ENCODE results near the gene HDAC4. TPM values are rescaled to one million over a fixed set of nuclear protein-coding genes. Genes with fewer than 3 reads are reported as not detected.

HDAC4 gene
- total RNA-seq, 6 donors from 2014 or later = 16.1 to 108 (median 45.0) TPM

GRCh38 chr2:239304533-239305221 lies 96.1 kb downstream of the HDAC4 start:
- ATAC-seq (ENCODE audit: low FRiP score in 2 of 2) (no peak), DNase-seq (peak; percentile 11 to 24)
- TF ChIP-seq EP300 (IDR thresholded peaks at IDR 0.05) (no peak), CTCF (IDR thresholded peaks at IDR 0.05) (no peak), POLR2A (IDR thresholded peaks at IDR 0.05) (no peak), POLR2AphosphoS5 (IDR thresholded peaks at IDR 0.05) (no peak)
- no peaks in the 10 kb centered on the region for H3K27me3 ChIP-seq
- no peak overlapping the region for H3K27ac ChIP-seq
- H3K9me3 ChIP-seq = no peaks in the 10 kb centered on the region
- H3K4me1 ChIP-seq = peaks cover 8 to 21% (median 12%) of the 10 kb centered on the region in 4 donors
- H3K4me3 ChIP-seq = no peak overlapping the region
- WGBS, 2 donors = 86 to 87% methylated on average over 9 to 16 of the region's 16 CpGs
- no peaks in the 10 kb centered on the region for H3K36me3 ChIP-seq

GRCh38 chr2:239303711-239304532 lies 96.9 kb downstream of the HDAC4 start:
- Histone ChIP-seq H3K4me3 (no peak overlapping the region), H3K4me1 (peaks cover 3 to 15% (median 8%) of the 10 kb centered on the region in 4 donors), H3K9me3 (no peaks in the 10 kb centered on the region), H3K27me3 (no peaks in the 10 kb centered on the region), H3K27ac (peak overlapping the region in 1 of 4 donors; percentile 9), H3K36me3 (no peaks in the 10 kb centered on the region)
- DNase-seq (peak; percentile 19 to 54), ATAC-seq (ENCODE audit: low FRiP score in 2 of 2) (no peak)
- WGBS, 2 donors = 90 to 92% methylated on average over 18 to 21 of the region's 21 CpGs
- no peak for TF ChIP-seq EP300 (IDR thresholded peaks at IDR 0.05)
- TF ChIP-seq POLR2AphosphoS5 (IDR thresholded peaks at IDR 0.05) = no peak
- no peak for TF ChIP-seq POLR2A (IDR thresholded peaks at IDR 0.05)
- TF ChIP-seq CTCF (IDR thresholded peaks at IDR 0.05) = no peak

GRCh38 chr2:239302808-239303557 lies 97.8 kb downstream of the HDAC4 start:
- ATAC-seq (ENCODE audit: low FRiP score in 2 of 2) = peak; percentile 8 to 30
- H3K4me1 ChIP-seq = peaks cover 3 to 13% (median 6%) of the 10 kb centered on the region in 4 donors
- H3K9me3 ChIP-seq = no peaks in the 10 kb centered on the region
- H3K36me3 ChIP-seq = no peaks in the 10 kb centered on the region
- no peak overlapping the region for H3K4me3 ChIP-seq
- H3K27ac ChIP-seq = no peak overlapping the region
- peak; percentile 45 to 77 for DNase-seq
- TF ChIP-seq POLR2A (IDR thresholded peaks at IDR 0.05) = no peak
- no peak for TF ChIP-seq POLR2AphosphoS5 (IDR thresholded peaks at IDR 0.05)
- TF ChIP-seq CTCF (IDR thresholded peaks at IDR 0.05) = no peak
- TF ChIP-seq EP300 (IDR thresholded peaks at IDR 0.05) = no peak
- H3K27me3 ChIP-seq = no peaks in the 10 kb centered on the region
- 81 to 86% methylated on average over 20 to 28 of the region's 28 CpGs for WGBS, 2 donors

GRCh38 chr2:239302083-239302807 lies 98.6 kb downstream of the HDAC4 start:
- Histone ChIP-seq H3K36me3 (no peaks in the 10 kb centered on the region), H3K27me3 (no peaks in the 10 kb centered on the region), H3K4me3 (no peak overlapping the region), H3K4me1 (peaks cover 0 to 16% (median 5%) of the 10 kb centered on the region in 4 donors), H3K9me3 (no peaks in the 10 kb centered on the region), H3K27ac (no peak overlapping the region)
- DNase-seq = peak in 1 of 2 donors; percentile 14
- no peak for ATAC-seq (ENCODE audit: low FRiP score in 2 of 2)
- 79 to 86% methylated on average over 9 to 15 of the region's 16 CpGs for WGBS, 2 donors
- TF ChIP-seq EP300 (IDR thresholded peaks at IDR 0.05) (no peak), POLR2A (IDR thresholded peaks at IDR 0.05) (no peak), POLR2AphosphoS5 (IDR thresholded peaks at IDR 0.05) (no peak), CTCF (IDR thresholded peaks at IDR 0.05) (no peak)
